Fibroblast of villous mesenchyme (primary cell): ENCODE data around the gene RSRC1. TPM values are rescaled to one million over a fixed set of nuclear protein-coding genes. Genes with fewer than 3 reads are reported as not detected.

ENCODE experiments used
- DNase-seq: peaks from one replicate; pipeline ENCODE4 v3.0.0-alpha.2; 2010; ENCODE audit warnings: low read depth
- H3K4me3 ChIP-seq: 2 replicates; pipeline ENCODE4 v1.5.1; 2011; ENCODE audit warnings: low read depth, mild to moderate bottlenecking, low read length
- total RNA-seq: library from RNA; depleted of rRNA; stranded (reverse); fragments of >200 nt; gene quantifications from 2 replicates; pipeline ENCODE4 v1.2.3, GENCODE V29; 2012
- TF ChIP-seq, protein P1 (sequence below): IDR thresholded peaks from 2 replicates; pipeline ENCODE4 v1.5.1; 2012; ENCODE audit warnings: low read depth, mild to moderate bottlenecking, low read length; ENCODE audit not compliant: insufficient read depth

RSRC1 gene
- total RNA-seq, 1 donor, result 43.6 TPM

DNA sequence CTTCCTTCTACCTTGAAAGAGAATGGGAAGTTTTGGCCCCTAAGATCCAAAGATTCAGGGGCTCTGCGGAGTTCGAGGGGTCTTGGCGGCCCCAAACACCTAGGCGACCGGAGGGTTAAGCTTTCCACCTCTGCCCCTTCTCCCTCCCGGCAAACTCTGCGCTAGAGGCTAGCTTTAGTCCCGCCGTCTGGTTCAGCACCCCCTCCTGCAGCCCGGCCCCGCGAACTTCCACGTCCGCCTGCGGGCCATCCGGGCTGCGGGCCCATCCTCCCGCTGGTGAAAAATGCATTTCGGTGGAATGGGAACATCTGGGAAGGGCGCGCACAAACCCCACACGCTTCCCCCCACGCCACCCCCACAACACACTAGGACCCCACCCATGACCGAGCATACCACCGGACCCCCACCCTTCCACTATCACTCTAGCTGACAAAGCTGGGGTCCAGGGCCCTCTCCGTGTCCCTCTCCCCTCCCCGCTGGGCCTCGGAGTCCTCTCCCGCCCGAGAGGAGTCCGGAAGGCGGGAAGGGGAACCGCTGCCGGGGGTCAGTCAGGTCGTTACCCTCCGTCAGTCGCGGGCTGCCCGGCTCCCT, 4.7 kb upstream of the RSRC1 start:
- DNase-seq, result no peak
- peak overlapping the region; percentile 55 for H3K4me3 ChIP-seq
- TF ChIP-seq, protein P1, sequence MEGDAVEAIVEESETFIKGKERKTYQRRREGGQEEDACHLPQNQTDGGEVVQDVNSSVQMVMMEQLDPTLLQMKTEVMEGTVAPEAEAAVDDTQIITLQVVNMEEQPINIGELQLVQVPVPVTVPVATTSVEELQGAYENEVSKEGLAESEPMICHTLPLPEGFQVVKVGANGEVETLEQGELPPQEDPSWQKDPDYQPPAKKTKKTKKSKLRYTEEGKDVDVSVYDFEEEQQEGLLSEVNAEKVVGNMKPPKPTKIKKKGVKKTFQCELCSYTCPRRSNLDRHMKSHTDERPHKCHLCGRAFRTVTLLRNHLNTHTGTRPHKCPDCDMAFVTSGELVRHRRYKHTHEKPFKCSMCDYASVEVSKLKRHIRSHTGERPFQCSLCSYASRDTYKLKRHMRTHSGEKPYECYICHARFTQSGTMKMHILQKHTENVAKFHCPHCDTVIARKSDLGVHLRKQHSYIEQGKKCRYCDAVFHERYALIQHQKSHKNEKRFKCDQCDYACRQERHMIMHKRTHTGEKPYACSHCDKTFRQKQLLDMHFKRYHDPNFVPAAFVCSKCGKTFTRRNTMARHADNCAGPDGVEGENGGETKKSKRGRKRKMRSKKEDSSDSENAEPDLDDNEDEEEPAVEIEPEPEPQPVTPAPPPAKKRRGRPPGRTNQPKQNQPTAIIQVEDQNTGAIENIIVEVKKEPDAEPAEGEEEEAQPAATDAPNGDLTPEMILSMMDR, result no peak

- DNase-seq, result peak; percentile 36
- peak overlapping the region; percentile 55 for H3K4me3 ChIP-seq
- TF ChIP-seq, protein P1, result no peak
Measured at GRCh38 chr3:158105710-158106253, 4.1 kb upstream of the RSRC1 start.

DNA sequence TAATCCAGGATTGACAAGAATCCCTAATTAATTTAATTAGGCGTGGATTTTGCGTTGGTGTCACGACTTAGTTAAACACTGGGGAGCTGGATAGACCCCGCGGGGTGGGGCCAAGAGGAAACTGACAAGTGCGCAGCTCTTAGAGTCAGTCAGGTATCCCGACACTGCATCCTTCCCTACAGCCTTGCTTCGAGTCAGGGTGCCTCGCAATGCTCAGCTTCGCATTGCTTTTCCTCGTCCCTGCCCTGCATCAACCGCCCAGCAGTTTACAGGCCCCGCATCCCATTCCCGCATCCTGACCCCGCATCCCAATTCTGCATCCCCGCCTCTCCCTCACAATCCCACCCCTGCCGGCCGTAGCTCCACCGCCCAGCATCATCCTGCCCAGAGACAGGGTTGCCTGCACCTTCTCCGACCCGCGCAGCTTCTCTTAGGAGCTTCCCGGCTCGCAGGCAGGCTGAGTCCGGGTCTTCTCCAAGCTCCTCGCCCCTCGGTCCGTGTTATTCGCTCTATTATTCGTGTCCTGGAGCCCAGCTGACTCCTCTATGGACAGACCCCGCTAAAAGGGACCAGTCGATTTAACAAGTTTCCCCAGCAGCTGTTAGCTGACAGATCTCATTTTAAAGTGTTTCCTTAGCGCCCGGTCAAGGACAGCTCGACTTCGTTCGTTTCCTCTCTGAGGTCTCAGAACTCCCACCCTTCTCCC, 3.0 kb upstream of the RSRC1 start:
- H3K4me3 ChIP-seq, result no peak overlapping the region
- no peak for DNase-seq
- TF ChIP-seq, protein P1, result no peak

DNA sequence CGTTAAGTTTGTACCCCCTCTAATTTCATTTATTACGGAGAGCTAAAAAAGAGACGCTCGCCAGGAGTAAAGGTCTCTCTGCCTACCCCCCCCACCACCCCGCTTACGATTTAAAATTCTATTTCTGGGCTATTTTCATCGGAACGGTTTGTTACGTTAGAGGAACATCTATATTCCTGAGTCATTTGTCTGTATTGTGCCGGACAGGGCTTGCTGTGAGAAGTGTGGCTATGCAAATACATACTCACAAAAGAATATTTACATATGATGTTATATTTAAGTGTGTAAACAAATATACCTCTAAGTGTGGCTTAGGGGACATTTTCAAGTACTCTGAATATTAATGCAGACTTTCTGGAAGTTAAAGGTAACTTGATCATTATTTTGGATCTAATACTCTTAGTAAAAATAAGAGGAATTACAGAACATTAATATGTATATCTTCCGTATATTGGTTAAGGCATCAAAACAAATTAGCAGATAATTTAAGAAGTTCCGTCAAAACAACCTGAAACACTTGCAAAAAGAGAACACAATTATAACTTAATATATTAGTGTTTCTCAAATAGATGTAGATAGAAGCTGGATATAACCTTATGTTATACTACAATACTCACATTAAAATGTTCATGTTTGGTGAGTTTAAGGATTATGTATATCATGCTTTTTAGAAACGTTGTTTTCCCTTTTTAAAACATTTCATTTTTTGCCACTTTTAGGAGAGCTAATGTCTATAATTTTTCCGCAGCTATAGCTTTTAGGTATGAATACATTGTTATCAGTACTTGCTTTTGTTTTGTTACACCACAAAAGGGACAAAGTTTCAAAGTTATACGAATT, 2.1 kb upstream of the RSRC1 start:
- DNase-seq, result no peak
- H3K4me3 ChIP-seq, result no peak overlapping the region
- TF ChIP-seq, protein P1, result no peak

- TF ChIP-seq, protein P1, result no peak
- no peak overlapping the region for H3K4me3 ChIP-seq
- no peak for DNase-seq
Measured at GRCh38 chr3:158108445-158108985, 1.4 kb upstream of the RSRC1 start.

- peak overlapping the region; percentile 93 for H3K4me3 ChIP-seq
- DNase-seq, result no peak
- TF ChIP-seq, protein P1, result no peak
Measured at GRCh38 chr3:158109295-158109803, 540 bp upstream of the RSRC1 start.
